Hematopoietic multipotent progenitor cell treated with erythropoietin and hydrocortisone succinate and interleukin-3 and kit ligand, for 4 days (in vitro differentiated cells): Measurements from ENCODE around the gene CYP2W1.
"Not testable (repeated sequence)": the region's sequence is repeated elsewhere in the genome, so short reads cannot be mapped to it uniquely, and the experiment has no call there.

Experiments
- DNase-seq: peaks from one replicate; pipeline ENCODE4 v3.0.0-alpha.2; 2015

The CYP2W1 gene, protein sequence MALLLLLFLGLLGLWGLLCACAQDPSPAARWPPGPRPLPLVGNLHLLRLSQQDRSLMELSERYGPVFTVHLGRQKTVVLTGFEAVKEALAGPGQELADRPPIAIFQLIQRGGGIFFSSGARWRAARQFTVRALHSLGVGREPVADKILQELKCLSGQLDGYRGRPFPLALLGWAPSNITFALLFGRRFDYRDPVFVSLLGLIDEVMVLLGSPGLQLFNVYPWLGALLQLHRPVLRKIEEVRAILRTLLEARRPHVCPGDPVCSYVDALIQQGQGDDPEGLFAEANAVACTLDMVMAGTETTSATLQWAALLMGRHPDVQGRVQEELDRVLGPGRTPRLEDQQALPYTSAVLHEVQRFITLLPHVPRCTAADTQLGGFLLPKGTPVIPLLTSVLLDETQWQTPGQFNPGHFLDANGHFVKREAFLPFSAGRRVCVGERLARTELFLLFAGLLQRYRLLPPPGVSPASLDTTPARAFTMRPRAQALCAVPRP

DNA sequence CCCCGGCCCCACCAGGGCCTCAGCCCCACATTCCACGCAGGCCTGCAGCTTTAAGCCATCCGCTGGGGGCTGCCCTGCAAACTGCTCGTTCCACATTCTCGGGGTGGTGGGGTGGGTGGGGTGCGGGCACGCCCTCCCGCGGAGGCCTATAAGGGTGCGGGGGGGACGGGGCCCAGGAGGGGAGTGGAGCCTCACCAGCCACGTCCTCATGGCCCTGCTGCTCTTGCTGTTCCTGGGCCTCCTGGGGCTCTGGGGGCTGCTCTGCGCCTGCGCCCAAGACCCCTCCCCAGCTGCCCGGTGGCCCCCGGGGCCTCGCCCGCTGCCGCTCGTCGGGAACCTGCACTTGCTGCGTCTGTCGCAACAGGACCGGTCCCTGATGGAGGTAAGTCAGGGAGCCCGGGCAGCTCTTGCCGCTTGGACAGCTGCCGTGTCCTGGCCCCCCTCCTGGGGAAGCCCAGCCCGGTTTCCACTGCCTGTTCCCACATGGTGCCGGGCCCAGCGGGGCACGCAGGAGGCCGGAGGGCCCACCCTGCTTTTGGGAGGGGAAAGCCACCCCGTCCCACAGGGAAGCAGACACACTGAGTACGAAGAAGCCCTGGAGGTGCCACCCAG, at the start of gene CYP2W1:
CYP2W1 (plus strand) TSS at position 178 of the 612 bp plus-strand sequence; CDS start at position 209, 31 bp downstream.
- no peak for DNase-seq

DNA sequence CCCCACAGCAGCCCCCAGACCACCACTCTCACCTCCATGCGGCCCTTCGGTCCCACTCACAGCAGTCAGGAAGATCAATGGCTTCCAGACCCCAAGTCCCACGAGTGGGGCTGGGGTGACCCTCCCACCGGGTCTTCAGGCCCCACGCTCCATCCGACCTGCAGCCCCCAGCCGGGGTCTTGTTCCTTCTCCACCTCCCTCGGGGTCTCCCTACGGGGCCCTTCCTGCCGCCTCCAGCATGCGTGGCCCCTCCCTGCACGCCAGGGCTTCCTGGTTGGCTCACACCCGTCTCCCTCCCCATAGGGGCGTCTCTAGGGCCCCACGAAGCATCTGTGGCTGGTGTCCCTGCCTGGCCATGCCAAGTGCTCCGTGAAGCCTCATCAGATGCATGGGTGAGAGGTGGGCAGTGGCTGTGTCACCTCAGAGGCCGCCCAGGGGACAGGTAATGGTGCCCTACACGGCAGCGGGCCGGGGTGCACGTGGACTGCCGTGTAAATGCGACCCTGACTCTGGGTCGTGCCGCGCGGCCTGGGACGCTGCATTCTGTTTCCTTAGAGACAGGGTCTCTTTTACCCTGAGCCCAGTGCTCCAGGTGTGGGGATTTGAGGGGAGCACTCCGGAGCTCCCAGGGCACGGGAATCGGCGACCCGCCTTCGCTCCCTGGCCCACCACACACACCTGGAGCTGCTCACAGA, 48.4 kb upstream of the CYP2W1 start:
- no peak for DNase-seq

DNA sequence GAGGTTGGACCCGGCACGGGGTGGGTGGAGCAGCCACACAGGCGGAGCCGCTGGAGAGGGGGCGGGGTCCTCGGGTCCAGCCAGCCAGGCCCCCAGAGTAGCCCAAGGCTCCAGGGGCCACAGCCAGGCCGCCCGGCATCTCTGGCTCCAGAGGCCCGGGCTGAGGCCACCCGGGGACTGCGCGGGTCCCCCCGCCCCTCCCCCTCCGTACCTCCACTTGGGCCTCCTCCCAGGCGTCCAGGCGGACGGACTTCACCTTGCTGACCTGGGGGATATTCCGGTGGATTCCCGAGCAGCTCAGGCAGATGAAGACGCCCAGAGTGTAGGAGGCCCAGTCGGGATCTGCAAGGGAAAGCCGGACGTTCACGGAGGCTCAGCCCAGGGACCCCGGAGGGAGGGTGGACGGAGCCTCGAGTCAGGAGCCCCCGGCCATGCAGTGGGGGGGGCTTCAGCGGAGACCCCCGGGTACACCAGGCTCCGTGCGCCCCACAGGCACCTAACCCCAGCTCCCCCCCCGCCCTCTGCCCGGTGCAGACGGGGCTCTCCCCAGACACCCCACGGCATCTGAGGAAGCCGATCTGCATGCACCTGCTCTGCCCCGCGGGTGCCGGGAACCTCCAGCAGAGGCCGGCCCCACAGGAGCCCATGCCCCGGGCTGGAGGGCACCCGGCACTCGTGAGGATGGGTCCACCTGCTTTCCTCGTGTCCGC, 47.7 kb upstream of the CYP2W1 start:
- no peak for DNase-seq

DNA sequence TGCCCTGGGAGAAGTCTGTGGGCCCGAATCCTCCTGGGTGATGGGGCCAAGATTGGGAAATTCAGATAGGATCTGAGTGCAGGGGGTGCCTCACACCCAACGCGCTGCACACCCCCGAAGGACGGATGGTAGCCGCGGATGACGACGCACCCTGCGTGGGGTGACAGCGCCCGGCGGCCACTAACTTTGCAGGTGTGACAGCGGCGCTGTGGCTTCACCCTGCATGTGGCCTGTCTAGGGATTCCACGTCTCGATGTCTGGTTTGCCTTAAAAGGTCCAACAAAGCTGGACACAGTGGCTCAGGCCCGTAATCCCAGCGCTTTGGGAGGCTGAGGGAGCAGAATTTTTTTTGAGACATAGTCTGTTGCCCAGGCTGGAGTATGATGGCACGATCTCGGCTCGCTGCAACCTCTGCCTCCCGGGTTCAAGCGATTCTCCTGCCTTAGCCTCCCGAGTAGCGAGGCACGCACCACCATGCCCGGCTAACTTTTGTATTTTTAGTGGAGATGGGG, 47.1 kb upstream of the CYP2W1 start:
- DNase-seq, result no peak

DNA sequence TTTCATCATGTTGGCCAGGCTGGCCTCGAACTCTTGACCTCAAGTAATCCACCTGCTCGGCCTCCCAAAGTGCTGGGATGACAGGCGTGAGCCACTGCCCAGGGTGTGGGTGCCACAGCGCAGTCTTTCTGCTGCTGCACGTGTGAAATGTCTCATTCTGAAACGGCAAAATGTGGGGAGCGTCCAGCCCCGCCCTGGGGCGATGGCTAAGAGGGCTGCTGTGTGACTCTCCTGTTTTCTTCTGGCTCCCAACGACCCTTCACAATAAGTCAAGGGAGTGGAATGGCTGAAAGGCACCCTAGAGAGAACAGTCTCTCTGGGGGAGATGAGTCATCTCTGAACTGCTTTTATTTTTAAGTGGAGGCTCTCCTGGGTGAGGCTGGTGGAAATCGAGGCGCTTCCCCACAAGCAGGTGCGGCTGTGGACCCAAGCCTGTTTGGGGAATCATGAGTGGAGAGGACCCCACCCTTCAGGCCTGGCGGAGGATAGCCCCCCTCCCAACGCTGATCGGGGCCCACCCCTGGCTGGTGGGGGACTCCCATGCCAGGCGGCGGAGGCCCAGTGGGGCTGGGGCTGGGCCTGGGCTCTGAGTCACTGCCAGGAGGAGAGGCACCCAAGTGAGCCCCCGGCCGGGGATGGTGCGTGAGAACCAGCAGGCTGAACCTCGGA, 46.5 kb upstream of the CYP2W1 start:
- DNase-seq, result no peak

DNA sequence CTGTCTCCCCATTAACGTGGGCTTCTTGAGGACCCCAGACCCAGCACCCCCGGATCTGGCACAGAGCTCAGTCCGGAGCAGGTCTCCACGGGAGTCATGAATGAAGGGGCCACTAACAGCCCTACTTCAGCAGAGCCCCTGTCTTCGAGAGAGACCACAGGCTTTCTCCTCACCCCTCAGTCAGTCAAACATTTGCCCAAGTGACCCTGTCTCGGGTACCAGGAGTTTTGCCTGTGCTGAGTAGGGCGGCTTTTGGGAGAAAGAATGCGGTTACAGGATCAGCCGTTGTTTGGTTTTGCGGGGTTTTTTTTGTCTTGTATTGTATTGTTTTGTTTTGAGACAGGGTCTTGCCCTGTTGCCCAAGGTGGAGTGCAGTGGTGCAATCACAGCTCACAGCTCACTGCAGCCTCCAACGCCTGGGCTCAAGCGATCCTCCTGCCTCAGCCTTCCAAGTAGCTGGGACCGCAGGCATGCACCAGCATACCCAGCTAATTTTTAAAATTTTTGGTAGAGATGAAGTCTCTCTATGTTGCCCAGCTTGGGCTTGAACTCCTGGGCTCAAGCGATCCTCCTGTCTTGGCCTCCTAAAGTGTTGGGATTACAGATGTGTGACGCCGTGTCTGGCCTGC, 45.0 kb upstream of the CYP2W1 start:
- no peak for DNase-seq

DNA sequence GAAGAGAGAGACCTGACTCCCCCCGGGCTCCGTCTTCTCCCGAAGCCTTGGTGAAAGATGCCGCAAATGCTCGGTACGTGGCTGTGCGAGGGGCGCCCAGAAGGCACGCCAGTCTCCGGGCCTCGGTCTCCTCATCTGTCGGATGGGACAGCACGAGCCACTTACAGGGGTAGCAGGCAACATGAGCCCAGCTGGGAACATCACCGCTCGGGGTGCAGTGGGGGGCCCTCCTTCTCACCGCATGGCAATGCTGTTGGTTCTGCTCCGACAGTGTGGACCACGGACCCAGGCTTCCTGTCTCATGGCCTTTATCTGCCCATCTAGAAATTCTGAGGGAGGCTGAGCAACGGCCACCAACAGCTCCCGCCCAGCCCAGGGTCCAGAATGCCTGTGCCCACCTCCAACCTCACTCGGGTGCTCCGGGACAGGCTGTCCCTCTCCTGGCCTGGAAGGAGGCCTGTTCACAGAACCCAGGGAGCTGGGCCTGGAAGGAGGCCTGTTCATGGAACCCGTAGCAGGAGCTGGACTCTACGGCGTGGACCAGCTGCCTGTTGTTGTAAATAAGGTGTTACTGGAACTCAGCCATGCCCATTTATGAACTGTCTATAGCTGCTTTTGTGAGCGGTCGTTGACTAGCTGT, 44.3 kb upstream of the CYP2W1 start:
- no peak for DNase-seq

DNA sequence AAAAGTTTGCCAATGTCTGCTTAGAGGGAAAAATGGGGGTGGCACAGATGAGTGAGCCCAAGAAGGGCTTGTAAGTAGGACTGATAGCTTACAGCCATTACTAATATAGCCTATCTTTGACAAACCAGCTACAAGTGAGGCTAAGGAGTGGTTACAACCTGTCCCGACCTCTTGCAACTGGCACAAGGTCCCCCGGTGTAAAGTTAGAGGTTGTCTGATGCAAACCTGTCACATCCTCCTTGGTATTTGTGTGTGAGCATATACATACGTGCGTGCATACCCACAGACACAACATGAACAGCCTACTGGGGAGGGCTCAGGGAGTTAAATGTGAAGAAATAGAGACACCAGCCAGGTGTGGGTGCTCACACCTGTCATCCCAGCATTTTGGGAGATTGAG, 43.1 kb upstream of the CYP2W1 start:
- DNase-seq, result no peak

DNA sequence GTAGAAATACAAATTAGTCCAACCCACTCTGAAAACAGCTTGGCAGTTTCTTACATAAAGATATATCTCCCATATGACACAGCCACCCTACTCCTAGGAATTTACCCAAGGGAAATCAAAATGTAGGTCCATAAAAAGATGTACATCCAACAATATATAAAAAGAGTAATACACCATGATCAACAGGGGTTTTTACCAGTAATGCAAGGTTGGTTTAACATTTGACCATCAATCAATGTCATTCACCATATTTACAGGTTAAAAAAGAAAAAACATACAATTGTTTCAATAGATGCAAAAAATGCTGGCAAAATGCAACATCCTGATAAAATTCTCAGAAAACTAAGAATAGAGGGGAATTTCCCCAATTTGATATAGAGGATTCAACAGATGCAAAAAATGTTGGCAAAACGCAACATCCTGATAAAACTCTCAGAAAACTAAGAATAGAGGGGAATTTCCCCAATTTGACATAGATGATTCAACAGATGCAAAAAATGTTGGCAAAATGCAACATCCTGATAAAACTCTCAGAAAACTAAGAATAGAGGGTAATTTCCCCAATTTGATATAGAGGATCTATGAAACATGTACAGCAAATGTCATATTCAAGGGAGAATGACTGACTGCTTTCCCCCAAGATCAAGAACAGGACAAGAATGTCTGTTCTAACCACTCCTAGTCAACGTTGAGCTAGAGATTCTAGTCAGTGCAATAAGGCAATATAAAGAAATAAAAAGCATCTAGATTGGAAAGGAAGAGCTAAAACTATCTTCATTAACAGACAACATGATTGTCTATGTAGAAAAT, 42.2 kb upstream of the CYP2W1 start:
- DNase-seq, result no peak

DNA sequence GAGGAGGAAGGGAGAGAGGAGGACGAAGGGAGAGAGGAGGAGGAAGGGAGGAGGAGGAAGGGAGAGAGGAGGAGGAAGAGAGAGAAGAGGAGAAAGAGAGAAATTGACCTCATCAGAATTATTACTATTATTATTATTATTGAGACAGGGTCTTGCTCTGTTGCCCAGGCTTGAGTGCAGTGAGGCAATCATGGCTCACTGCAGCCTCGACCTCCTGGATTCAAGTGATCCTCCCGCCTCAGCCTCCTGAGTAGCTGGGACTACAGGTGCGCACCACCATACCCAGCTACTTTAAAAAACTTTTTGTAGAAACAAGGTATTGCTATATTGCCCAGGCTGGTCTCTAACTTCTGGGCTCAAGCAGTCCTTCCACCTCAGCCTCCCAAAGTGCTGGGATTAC, 39.2 kb upstream of the CYP2W1 start:
- DNase-seq, result not testable (repeated sequence)

DNA sequence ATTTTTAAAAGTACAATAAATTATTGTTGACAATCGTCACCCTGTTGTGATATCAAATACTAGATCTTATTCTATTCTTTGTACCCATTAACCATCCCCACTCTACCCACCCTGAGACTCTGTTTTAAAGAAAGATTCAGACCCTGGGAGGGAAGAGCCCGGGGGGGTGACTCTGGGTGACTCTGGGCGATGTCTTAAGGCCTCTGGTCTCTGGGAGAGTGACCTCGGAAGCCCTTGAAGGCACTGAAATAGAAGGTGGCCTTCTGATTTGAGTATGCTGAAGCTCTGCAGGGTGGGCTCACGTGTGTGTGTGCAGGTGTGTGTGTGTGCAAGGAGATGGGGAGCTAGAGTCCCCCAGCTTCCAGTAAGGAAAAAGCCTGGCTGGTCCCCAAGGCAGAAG, 38.2 kb upstream of the CYP2W1 start:
- no peak for DNase-seq

DNA sequence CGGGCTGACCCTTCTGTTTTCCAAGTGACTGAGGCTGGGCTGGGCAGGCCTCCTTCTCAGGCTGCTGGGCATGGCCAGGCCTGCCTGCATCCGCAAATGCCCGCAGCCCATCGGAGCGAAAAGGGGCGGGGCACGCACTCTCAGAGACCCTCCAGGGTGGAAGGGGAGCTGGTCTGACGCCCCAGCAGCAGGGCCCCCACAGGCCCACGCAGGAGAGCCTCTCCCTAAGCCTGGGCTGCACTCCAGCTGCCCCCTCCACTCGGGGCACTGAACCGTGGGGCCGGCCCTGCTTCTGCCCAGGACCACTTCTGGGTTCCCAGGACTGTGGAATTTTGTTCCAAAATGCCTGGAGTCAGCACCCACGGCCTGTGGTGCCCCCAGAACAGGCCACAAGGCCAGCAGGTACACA, 37.8 kb upstream of the CYP2W1 start:
- DNase-seq, result no peak

DNA sequence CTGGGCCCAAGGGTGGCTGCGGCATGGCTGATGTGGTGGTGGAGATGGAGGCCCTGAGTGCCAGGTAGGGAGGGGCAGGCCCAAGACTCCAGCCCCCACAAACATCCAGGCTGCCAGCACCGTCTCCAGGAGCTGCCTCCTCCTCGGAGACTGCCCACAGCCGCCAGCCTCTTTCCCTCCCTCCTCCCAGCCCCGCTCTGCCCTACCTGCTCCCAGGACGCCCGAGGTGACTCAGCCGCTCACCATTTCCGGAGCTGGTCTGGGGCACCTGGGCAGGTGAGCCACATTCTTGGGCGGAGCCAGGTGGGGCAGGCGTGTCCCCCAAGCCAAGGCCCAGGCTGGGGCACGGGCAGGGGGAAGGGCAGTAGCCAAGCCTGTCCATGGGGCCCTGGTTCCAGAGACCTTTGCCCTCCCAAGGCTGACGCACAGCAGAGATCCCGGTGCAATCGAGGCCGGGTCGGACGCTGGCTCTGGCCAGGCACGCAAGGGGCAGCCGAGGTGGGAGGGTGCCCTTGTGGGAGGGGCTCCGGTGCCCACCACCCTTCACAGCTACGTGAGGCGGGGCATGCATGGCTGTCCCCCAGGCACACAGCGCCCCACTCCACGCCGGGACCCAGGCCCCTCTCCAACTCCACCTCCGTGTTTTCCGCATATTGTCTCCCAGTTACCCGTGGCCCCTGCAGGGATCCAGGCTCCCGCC, 37.3 kb upstream of the CYP2W1 start:
- DNase-seq, result no peak

DNA sequence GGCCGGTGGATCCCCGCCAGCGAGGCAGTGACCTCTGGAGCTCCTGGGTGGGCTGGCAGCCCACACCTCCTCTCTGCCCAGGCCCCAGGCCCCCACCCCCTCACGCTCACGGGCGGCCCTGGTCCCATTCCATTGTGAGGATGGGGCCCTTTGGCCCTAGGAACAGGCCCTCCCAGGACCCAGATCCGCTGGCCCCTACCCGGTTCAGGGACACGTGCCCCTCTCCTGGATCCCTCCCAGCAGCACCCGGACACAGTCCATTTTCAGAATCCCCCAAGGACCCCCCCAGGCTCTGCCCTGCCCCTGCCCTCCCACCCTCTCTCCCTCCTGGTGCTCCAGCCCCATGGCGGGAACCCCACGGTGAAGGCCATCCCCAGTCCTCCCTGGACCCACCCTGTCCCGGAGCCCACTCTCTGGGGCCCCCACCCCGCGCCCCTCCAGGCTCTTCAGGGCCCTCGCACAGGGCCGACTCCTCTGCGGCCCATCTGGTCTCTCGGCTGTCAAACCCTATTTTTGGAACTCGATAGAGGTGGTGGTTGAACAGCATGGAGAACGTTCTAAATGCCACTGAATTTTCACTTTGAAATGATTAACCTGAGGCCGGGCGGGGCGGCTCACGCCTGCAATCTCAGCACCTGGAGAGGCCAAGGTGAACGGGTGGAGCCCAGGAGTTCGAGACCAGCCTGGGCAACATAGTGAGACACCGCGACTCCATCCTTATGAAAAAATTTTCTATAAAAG, 36.6 kb upstream of the CYP2W1 start:
- no peak for DNase-seq

DNA sequence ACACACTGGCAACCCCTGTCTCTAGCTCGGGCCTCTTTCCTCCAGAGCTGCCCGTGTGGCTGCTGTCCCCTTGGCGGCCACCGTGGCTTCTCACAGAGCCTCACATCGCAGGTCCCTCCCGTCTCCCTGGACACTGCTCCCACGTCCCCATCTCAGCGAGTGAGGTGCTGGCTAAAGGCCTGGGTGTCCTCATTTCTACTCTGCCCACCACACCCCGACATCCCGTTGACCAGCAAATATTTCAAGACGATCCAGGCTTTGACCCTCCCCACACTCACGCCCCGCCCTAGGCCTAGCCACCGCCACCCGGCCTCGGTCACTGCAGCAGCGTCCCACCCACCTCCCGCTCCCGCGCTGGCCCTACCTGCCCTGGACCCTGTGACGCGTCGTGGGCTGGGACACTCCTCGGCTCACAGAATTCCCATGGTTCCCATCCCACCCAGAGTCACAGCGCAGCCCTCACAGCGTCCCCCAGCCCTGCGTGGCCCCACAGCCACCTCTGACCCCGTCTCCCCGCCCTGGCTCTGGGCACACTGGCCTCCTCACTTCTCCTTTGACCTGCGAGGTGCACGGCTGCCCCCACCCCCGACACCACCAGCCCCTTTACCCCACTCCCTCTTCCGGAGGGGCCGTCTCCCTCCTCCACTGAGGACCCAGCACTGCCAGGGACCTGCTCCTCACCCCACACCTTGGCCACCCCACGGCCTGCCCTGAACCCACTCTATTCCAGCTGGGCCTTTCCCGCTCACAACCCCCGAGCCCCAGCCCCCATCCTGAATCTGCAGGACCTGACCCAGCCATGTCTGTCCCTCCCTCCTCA, 35.4 kb upstream of the CYP2W1 start:
- DNase-seq, result no peak

DNA sequence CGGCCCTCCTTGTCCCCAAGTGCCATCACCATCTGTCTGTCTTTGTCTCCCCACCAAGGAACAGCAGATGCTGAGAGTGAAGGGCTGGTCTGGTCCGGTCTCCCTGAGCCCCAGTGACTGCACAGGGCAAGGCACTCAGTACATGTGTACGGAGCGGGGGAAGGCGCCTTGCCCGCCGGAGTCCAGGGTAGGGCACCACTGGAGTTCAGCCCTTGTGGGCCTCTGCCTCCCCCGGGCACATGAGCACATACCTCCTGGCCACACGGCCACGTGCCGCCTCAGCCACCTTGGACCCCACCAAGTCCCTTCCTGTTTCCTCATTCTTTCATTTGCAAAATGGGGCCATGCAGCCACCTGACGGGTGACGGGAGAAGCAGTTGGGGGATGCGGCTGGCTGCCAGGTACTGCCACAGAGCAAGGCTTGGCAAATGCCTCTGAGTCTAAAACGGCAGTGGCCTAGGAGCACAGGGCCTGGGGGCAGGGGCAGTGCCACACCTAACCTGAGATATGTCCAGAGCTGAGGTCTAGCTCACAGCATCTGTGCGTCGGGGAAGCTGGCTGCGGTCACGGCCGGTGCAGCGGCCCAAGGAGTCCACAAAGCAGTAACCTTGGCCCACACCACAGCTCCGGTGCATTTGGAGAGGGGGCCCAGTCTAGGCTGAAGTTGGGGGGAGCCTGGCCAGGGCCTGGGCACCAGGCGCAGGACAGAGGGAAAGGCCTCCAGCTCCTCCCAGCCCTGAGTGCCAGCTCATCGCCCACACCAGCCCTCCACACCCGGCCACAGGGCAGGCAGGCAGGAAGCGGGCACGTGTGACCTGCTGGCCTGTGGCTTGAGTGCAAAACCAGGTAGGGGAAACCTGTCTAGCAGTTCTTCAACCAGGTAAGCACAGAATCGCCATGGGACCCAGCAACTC, 33.7 kb upstream of the CYP2W1 start:
- no peak for DNase-seq
